AG04450 (cell line): ENCODE measurements around the gene FZD4. TPM values are rescaled to one million over a fixed set of nuclear protein-coding genes. Genes with fewer than 3 reads are reported as not detected.
"Not testable (repeated sequence)": the region's sequence is repeated elsewhere in the genome, so short reads cannot be mapped to it uniquely, and the experiment has no call there.

ENCODE experiments used
- CTCF ChIA-PET: fragments of 300-600, 350-600 bp; formaldehyde crosslinking; extraction: SDS; loops from one replicate; lab custom pipeline; 2022; ENCODE audit warnings: antibody characterized with exemption, inconsistent platforms; lab: Charles Lee
- POLR2A ChIA-PET: fragments of 350-600 bp; formaldehyde crosslinking; extraction: SDS; loops from one replicate; lab custom pipeline; 2021; ENCODE audit warnings: antibody characterized with exemption, inconsistent platforms; lab: Yijun Ruan, JAX
- DNase-seq: peaks from one replicate; pipeline ENCODE4 v3.0.0-alpha.2; 2011; ENCODE audit warnings: low read depth, low spot score
- H3K27ac ChIP-seq: one replicate; pipeline ENCODE4 v1.5.1; 2012; ENCODE audit warnings: low read depth, low read length, control low read depth
- H3K27me3 ChIP-seq: one replicate; pipeline ENCODE4 v1.6.0; 2012; ENCODE audit warnings: low read length; ENCODE audit not compliant: control insufficient read depth, insufficient read depth
- H3K4me3 ChIP-seq: 2 replicates; pipeline ENCODE4 v1.5.1; 2011; ENCODE audit warnings: mild to moderate bottlenecking, low read depth, low read length, control low read depth
- H3K9me3 ChIP-seq: 2 replicates; pipeline ENCODE4 v1.5.1; 2012; ENCODE audit warnings: low read length; ENCODE audit not compliant: control insufficient read depth, insufficient read depth
- CTCF ChIP-seq: IDR thresholded peaks from 2 replicates; pipeline ENCODE4 v1.5.1; 2011; ENCODE audit warnings: low read depth, low read length, control low read depth, inconsistent platforms
- polyA plus RNA-seq: library from polyadenylated mRNA; depleted of rRNA; stranded (reverse); fragments of >200 nt; gene quantifications from 2 replicates; pipeline ENCODE4 v1.2.3, GENCODE V29; 2011

The FZD4 gene
- polyA plus RNA-seq, 1 experiment: 5.3 TPM

- Histone ChIP-seq H3K27ac (no peak overlapping the region), H3K4me3 (no peak overlapping the region), H3K27me3 (no peaks in the 10 kb centered on the region), H3K9me3 (peaks cover 4% of the 10 kb centered on the region)
- POLR2A ChIA-PET: no interaction called here
- TF ChIP-seq CTCF: no peak
- CTCF ChIA-PET: interaction anchor here (0.6 to 1.1 kb wide), 3 partner anchors 17 to 313 kb away, joined by 3 to 6 read pairs (median 5); no protein-coding TSS in a partner anchor
- no peak for DNase-seq
Observed at GRCh38 chr11:86977441-86978050, 22.4 kb upstream of the FZD4 start.

GRCh38 chr11:86972734-86973133 is 17.5 kb upstream of the FZD4 start:
- CTCF ChIA-PET: no interaction called here
- no peak overlapping the region for H3K27ac ChIP-seq

GRCh38 chr11:86969258-86969657 is 14.1 kb upstream of the FZD4 start:
- ChIA-PET CTCF (interaction anchor here (0.5 kb wide), 1 partner anchor 99 kb away, joined by 3 read pairs; no protein-coding TSS in a partner anchor), POLR2A (no interaction called here)

More at GRCh38 chr11:86972734-86973133, 17.5 kb upstream of the FZD4 start:
- H3K4me3 ChIP-seq: no peak overlapping the region
- H3K9me3 ChIP-seq: peaks cover 10% of the 10 kb centered on the region
- H3K27me3 ChIP-seq: no peaks in the 10 kb centered on the region
- no peak for TF ChIP-seq CTCF
- no peak for DNase-seq
- POLR2A ChIA-PET: no interaction called here

GRCh38 chr11:86967601-86968000 is 12.4 kb upstream of the FZD4 start:
- CTCF ChIA-PET: interaction anchor here (1.0 to 1.7 kb wide), 3 partner anchors 12 to 29 kb away, joined by 3 to 4 read pairs (median 3); no protein-coding TSS in a partner anchor
- H3K4me3 ChIP-seq, DNase-seq, POLR2A ChIA-PET, H3K9me3 ChIP-seq, H3K27me3 ChIP-seq, H3K27ac ChIP-seq: not testable (repeated sequence)

More at GRCh38 chr11:86969258-86969657, 14.1 kb upstream of the FZD4 start:
- TF ChIP-seq CTCF: no peak
- DNase-seq: no peak
- H3K27ac ChIP-seq: no peak overlapping the region
- H3K27me3 ChIP-seq: no peaks in the 10 kb centered on the region
- H3K4me3 ChIP-seq: no peak overlapping the region
- H3K9me3 ChIP-seq: peaks cover 10% of the 10 kb centered on the region

GRCh38 chr11:86957976-86958646 is 2.9 kb upstream of the FZD4 start:
- H3K4me3 ChIP-seq: no peak overlapping the region
- no peak overlapping the region for H3K27ac ChIP-seq
- ChIA-PET CTCF (interaction anchor here (2.4 to 2.5 kb wide), 2 partner anchors 19 to 333 kb away, joined by 6 to 11 read pairs; no protein-coding TSS in a partner anchor), POLR2A (no interaction called here)
- DNase-seq: no peak
- H3K9me3 ChIP-seq: no peaks in the 10 kb centered on the region; the same call in 1 of the 2 replicates
- no peak for TF ChIP-seq CTCF
- H3K27me3 ChIP-seq: peaks cover 16% of the 10 kb centered on the region
